GM23248 (cell line): Measurements from ENCODE around the gene GCAT. TPM values are rescaled to one million over a fixed set of nuclear protein-coding genes. Genes with fewer than 3 reads are reported as not detected.
"Not testable (repeated sequence)": the region's sequence is repeated elsewhere in the genome, so short reads cannot be mapped to it uniquely, and the experiment has no call there.

ENCODE experiments used
- DNase-seq: peaks from one replicate; pipeline ENCODE4 v3.0.0-alpha.2; 2015
- H2AFZ ChIP-seq: fragments of 200-600 bp; sonication (generic); 2 replicates; pipeline ENCODE4 v1.6.1; 2016; ENCODE audit warnings: antibody characterized with exemption
- H3F3A ChIP-seq: fragments of 200-600 bp; sonication (generic); 2 replicates; pipeline ENCODE4 v1.6.1; 2016; ENCODE audit warnings: mild to moderate bottlenecking, antibody characterized with exemption, mixed run types; ENCODE audit not compliant: insufficient read depth
- H3K27ac ChIP-seq: fragments of 200-600 bp; sonication (generic); 2 replicates; pipeline ENCODE4 v1.5.1; 2016; ENCODE audit warnings: mild to moderate bottlenecking
- H3K27me3 ChIP-seq: fragments of 200-600 bp; sonication (generic); replicated peaks from 2 replicates; pipeline ENCODE4 v1.6.1; 2016; ENCODE audit warnings: mild to moderate bottlenecking; ENCODE audit not compliant: insufficient read depth
- H3K36me3 ChIP-seq: fragments of 200-600 bp; sonication (generic); 2 replicates; pipeline ENCODE4 v1.6.1; 2016; ENCODE audit warnings: low read depth, mild to moderate bottlenecking
- H3K4me1 ChIP-seq: fragments of 200-600 bp; sonication (generic); 2 replicates; pipeline ENCODE4 v1.6.1; 2016; ENCODE audit warnings: mild to moderate bottlenecking; ENCODE audit not compliant: insufficient read depth
- H3K4me2 ChIP-seq: fragments of 200-600 bp; sonication (generic); one replicate; pipeline ENCODE4 v1.6.1; 2016; ENCODE audit warnings: mild to moderate bottlenecking; ENCODE audit not compliant: unreplicated experiment
- H3K4me3 ChIP-seq: fragments of 200-600 bp; sonication (generic); 2 replicates; pipeline ENCODE4 v1.5.1; 2016; ENCODE audit warnings: mild to moderate bottlenecking
- H3K79me2 ChIP-seq: fragments of 200-600 bp; sonication (generic); 2 replicates; pipeline ENCODE4 v1.6.1; 2016; ENCODE audit warnings: mild to moderate bottlenecking; ENCODE audit not compliant: insufficient read depth
- H3K9ac ChIP-seq: fragments of 200-600 bp; sonication (generic); 2 replicates; pipeline ENCODE4 v1.6.1; 2016; ENCODE audit warnings: mild to moderate bottlenecking
- H3K9me2 ChIP-seq: fragments of 200-600 bp; sonication (generic); 2 replicates; pipeline ENCODE4 v1.6.1; 2016; ENCODE audit warnings: mixed run types, mild to moderate bottlenecking, moderate library complexity; ENCODE audit not compliant: insufficient read depth
- H3K9me3 ChIP-seq: fragments of 200-600 bp; sonication (generic); one replicate; pipeline ENCODE4 v1.6.1; 2017; ENCODE audit warnings: low read depth
- H4K20me1 ChIP-seq: fragments of 200-600 bp; sonication (generic); 2 replicates; pipeline ENCODE4 v1.6.0; 2016; ENCODE audit not compliant: insufficient read depth
- EZH2 ChIP-seq: fragments of 200-600 bp; sonication (generic); IDR thresholded peaks from 2 replicates; pipeline ENCODE4 v1.6.1; 2018; ENCODE audit warnings: antibody characterized with exemption, mild to moderate bottlenecking; ENCODE audit not compliant: insufficient read depth, poor library complexity, severe bottlenecking
- EZH2phosphoT487 ChIP-seq: fragments of 200-600 bp; sonication (generic); IDR thresholded peaks from 2 replicates; pipeline ENCODE4 v1.6.1; 2018; ENCODE audit warnings: antibody characterized with exemption, moderate library complexity, mild to moderate bottlenecking, low read depth; ENCODE audit not compliant: insufficient read depth
- WGBS, 2 experiments: methylation state at CpG; one replicate each; pipeline ENCODE4 v1.1.6; 2015 to 2017; ENCODE audit warnings: low lambda C conversion rate in 2 of 2, low coverage in 1 of 2; ENCODE audit errors: missing lambda C conversion rate in 2 of 2; 5-methylcytosine and 5-hydroxymethylcytosine counted together
- in situ Hi-C: fragments of 300-500 bp; cut with MboI; formaldehyde crosslinking; loops from 2 replicates; pipeline ENCODE4 v1.15.0; 2020
- polyA plus RNA-seq: library from polyadenylated mRNA; unstranded; fragments of >200 nt; fragmentation: Nextera tagmentation; extraction: Ambion mirVana; gene quantifications from 2 replicates; pipeline ENCODE4 v1.2.1, GENCODE V29; 2016
- total RNA-seq: library from RNA; depleted of rRNA; stranded (reverse); fragments of >200 nt; shearing (Covaris generic); gene quantifications from 2 replicates; pipeline ENCODE4 v1.2.3, GENCODE V29; 2014

Gene GCAT
- total and polyA plus RNA-seq, 2 experiments from 2014 or later, result 31.5 to 36.1 TPM

- Histone ChIP-seq H3K9me2 (no peaks in the 10 kb centered on the region), H3K4me2 (no peak overlapping the region), H3K27me3 (no peaks in the 10 kb centered on the region), H3K27ac (no peak overlapping the region), H3K79me2 (no peaks in the 10 kb centered on the region), H3K36me3 (no peaks in the 10 kb centered on the region), H4K20me1 (no peaks in the 10 kb centered on the region), H3K4me3 (no peak overlapping the region), H3F3A (peaks cover 10% of the 10 kb centered on the region; the same call in 1 of the 2 replicates), H2AFZ (no peak overlapping the region), H3K9me3 (no peaks in the 10 kb centered on the region), H3K4me1 (no peaks in the 10 kb centered on the region), H3K9ac (no peak overlapping the region)
- no peak for TF ChIP-seq EZH2phosphoT487
- no peak for TF ChIP-seq EZH2
- in situ Hi-C loops, result loop anchor here (10.0 kb wide), 1 partner anchor 171 kb away; no protein-coding TSS in a partner anchor
- 90 to 92% methylated on average over 3 of the region's 3 CpGs for WGBS, 2 experiments
- DNase-seq, result no peak
These were observed 11.7 kb upstream of the GCAT start for GRCh38 chr22:37796079-37796478.

GRCh38 chr22:37797259-37797658, 10.5 kb upstream of the GCAT start:
- not testable (repeated sequence) for H2AFZ ChIP-seq, H3K36me3 ChIP-seq, H3K79me2 ChIP-seq, H3K4me1 ChIP-seq, DNase-seq, H3K27ac ChIP-seq, H4K20me1 ChIP-seq, H3K4me3 ChIP-seq, H3K4me2 ChIP-seq, H3K9me2 ChIP-seq, H3K9me3 ChIP-seq, H3F3A ChIP-seq, H3K9ac ChIP-seq, H3K27me3 ChIP-seq
- WGBS, 2 experiments, result 81 to 85% methylated on average over 7 of the region's 7 CpGs
- in situ Hi-C loops, result loop anchor here (10.0 kb wide), 1 partner anchor 172 kb away; no protein-coding TSS in a partner anchor

GRCh38 chr22:37797874-37798500, 9.7 kb upstream of the GCAT start:
- H3F3A ChIP-seq, result no peaks in the 10 kb centered on the region
- no peak for DNase-seq
- H3K27me3 ChIP-seq, result no peaks in the 10 kb centered on the region
- H3K36me3 ChIP-seq, result no peaks in the 10 kb centered on the region
- H4K20me1 ChIP-seq, result no peaks in the 10 kb centered on the region
- in situ Hi-C loops, result loop anchor here (10.0 kb wide), 1 partner anchor 173 kb away; no protein-coding TSS in a partner anchor
- no peak overlapping the region for H2AFZ ChIP-seq
- H3K4me2 ChIP-seq, result no peak overlapping the region
- H3K27ac ChIP-seq, result no peak overlapping the region
- WGBS, 2 experiments, result 38 to 42% methylated on average over 13 to 14 of the region's 14 CpGs
- H3K4me1 ChIP-seq, result no peaks in the 10 kb centered on the region
- no peaks in the 10 kb centered on the region for H3K9me2 ChIP-seq
- no peaks in the 10 kb centered on the region for H3K9me3 ChIP-seq
- TF ChIP-seq EZH2phosphoT487 (no peak), EZH2 (no peak)
- H3K79me2 ChIP-seq, result no peaks in the 10 kb centered on the region
- no peak overlapping the region for H3K9ac ChIP-seq
- no peak overlapping the region for H3K4me3 ChIP-seq

- H3K27ac ChIP-seq, H3K27me3 ChIP-seq, H3K4me1 ChIP-seq, H3K79me2 ChIP-seq, H2AFZ ChIP-seq, H3F3A ChIP-seq, H3K9ac ChIP-seq, H4K20me1 ChIP-seq, H3K9me3 ChIP-seq, H3K4me2 ChIP-seq, H3K36me3 ChIP-seq, DNase-seq, H3K4me3 ChIP-seq, H3K9me2 ChIP-seq: not testable (repeated sequence)
- 74 to 81% methylated on average over 9 of the region's 9 CpGs for WGBS, 2 experiments
- in situ Hi-C loops, result loop anchor here (10.0 kb wide), 1 partner anchor 175 kb away; no protein-coding TSS in a partner anchor
These were observed 7.8 kb upstream of the GCAT start for GRCh38 chr22:37799979-37800378.

- in situ Hi-C loops, result no loop called here
- H3F3A ChIP-seq, result peaks cover 14% of the 10 kb centered on the region; the same call in 1 of the 2 replicates
- H3K27ac ChIP-seq, result no peak overlapping the region
- peak overlapping the region; percentile 71 for H3K9ac ChIP-seq
- TF ChIP-seq EZH2 (no peak), EZH2phosphoT487 (no peak)
- peaks cover 11% of the 10 kb centered on the region for H3K4me1 ChIP-seq
- 0 out of 2 replicates have a peak, but pooled peaks cover 7% of the 10 kb centered on the region for H3K79me2 ChIP-seq
- no peaks in the 10 kb centered on the region for H3K9me3 ChIP-seq
- H2AFZ ChIP-seq, result peak overlapping the region; percentile 96
- H3K36me3 ChIP-seq, result no peaks in the 10 kb centered on the region
- no peaks in the 10 kb centered on the region for H4K20me1 ChIP-seq
- no peaks in the 10 kb centered on the region for H3K9me2 ChIP-seq
- peak; percentile 28 for DNase-seq
- H3K27me3 ChIP-seq, result no peaks in the 10 kb centered on the region
- H3K4me2 ChIP-seq, result peak overlapping the region; percentile 96
- 2 to 6% methylated on average over 11 to 13 of the region's 13 CpGs for WGBS, 2 experiments
- H3K4me3 ChIP-seq, result peak overlapping the region; percentile 75
These were observed 5.8 kb upstream of the GCAT start for GRCh38 chr22:37801946-37802309.
